IPS DF 19.7 (cell line): Measurements from ENCODE around the gene LYZ.

ENCODE experiments used
- DNase-seq: peaks from one replicate; pipeline ENCODE4 v3.0.0-alpha.2; 2013; ENCODE audit warnings: low read depth, low spot score

The LYZ gene

GRCh38 chr12:69386921-69387320 is 38.7 kb downstream of the LYZ start:
- no peak for DNase-seq

GRCh38 chr12:69388371-69388770 is 40.2 kb downstream of the LYZ start:
- no peak for DNase-seq

GRCh38 chr12:69389831-69390230 is 41.6 kb downstream of the LYZ start:
- DNase-seq = no peak

- no peak for DNase-seq
Measured at GRCh38 chr12:69392179-69392928, 44.2 kb downstream of the LYZ start.

- DNase-seq = no peak
Measured at GRCh38 chr12:69396041-69396440, 47.9 kb downstream of the LYZ start.

- DNase-seq = no peak
Measured at GRCh38 chr12:69396963-69397362, 48.8 kb downstream of the LYZ start.

GRCh38 chr12:69397978-69398377 is 49.8 kb downstream of the LYZ start:
- DNase-seq = no peak

- DNase-seq = no peak
Measured at GRCh38 chr12:69401940-69402339, 53.8 kb downstream of the LYZ start.
